Kidney (tissue), 14 donors: Measurements from ENCODE around the gene ATCAY. TPM values are rescaled to one million over a fixed set of nuclear protein-coding genes. Genes with fewer than 3 reads are reported as not detected.

Source experiments
- DNase-seq, 5 donors: peaks; one replicate each; pipeline ENCODE4 v3.0.0-alpha.2; 2013 to 2020
- FAIRE-seq: peaks from 2 replicates; lab custom pipeline; 2012; peaks lifted over from hg19 to GRCh38; lab: Jason Lieb, UNC
- H3K27ac ChIP-seq, 2 donors: one replicate each; pipeline ENCODE4 v1.7.0; 2013; ENCODE audit warnings: low read depth in 2 of 2, low read length in 2 of 2, inconsistent platforms in 1 of 2
- H3K27me3 ChIP-seq: one replicate; pipeline ENCODE4 v1.7.1; 2013; ENCODE audit warnings: low read length, inconsistent platforms; ENCODE audit not compliant: control insufficient read depth, insufficient read depth
- H3K36me3 ChIP-seq, 3 donors: one replicate each; pipeline versions ENCODE4 v1.7.0 to v1.7.1; 2013; ENCODE audit warnings: low read length in 3 of 3, control low read depth in 1 of 3, inconsistent platforms in 1 of 3; ENCODE audit not compliant: insufficient read depth in 3 of 3, control insufficient read depth in 2 of 3
- H3K4me1 ChIP-seq, 3 donors: one replicate each; pipeline versions ENCODE4 v1.7.0 to v1.7.1; 2013; ENCODE audit warnings: low read length in 3 of 3, inconsistent platforms in 1 of 3, low read depth in 1 of 3; ENCODE audit not compliant: control insufficient read depth in 2 of 3, insufficient read depth in 2 of 3
- H3K4me3 ChIP-seq, 3 donors: one replicate each; pipeline versions ENCODE4 v1.7.0 to v1.8.1; 2013; ENCODE audit warnings: low read length in 3 of 3, control low read depth in 1 of 3, inconsistent platforms in 1 of 3
- H3K9ac ChIP-seq, 3 donors: one replicate each; pipeline versions ENCODE4 v1.7.0 to v1.7.1; 2013; ENCODE audit warnings: low read length in 3 of 3, control low read depth in 1 of 3, inconsistent platforms in 1 of 3
- H3K9me3 ChIP-seq, 3 donors: one replicate each; pipeline versions ENCODE4 v1.7.0 to v1.7.1; 2013; ENCODE audit warnings: low read length in 3 of 3, control low read depth in 1 of 3, inconsistent platforms in 1 of 3; ENCODE audit not compliant: control insufficient read depth in 2 of 3, insufficient read depth in 1 of 3
- intact Hi-C: fragments of 100-400 bp; cut with DNase I; formaldehyde crosslinking; loops from one replicate; pipeline ENCODE4 v1.11.1; 2022
- polyA plus RNA-seq: library from polyadenylated mRNA; stranded (reverse); fragments of 350-450 nt; fragmentation: Illumina TruSeq; extraction: RNeasy Lipid Tissue Mini Kit (QIAGEN cat#74804); gene quantifications from one replicate; pipeline ENCODE4 v1.2.3, GENCODE V29; 2014; ENCODE audit warnings: low read depth, low replicate concordance; ENCODE audit not compliant: insufficient read depth
- total RNA-seq: library from RNA; stranded (reverse); fragmentation: NEBNext Ultra II Directional; extraction: Animal tissue kit (Norgen Biotek cat#: 25700); gene quantifications from one replicate; pipeline ENCODE4 v1.2.1, GENCODE V29; 2021
- TF ChIP-seq, protein P1 (sequence below): IDR thresholded peaks from 3 replicates; pipeline ENCODE4 v1.5.1; 2012; ENCODE audit warnings: mild to moderate bottlenecking, moderate library complexity, borderline replicate concordance; ENCODE audit not compliant: insufficient read depth; ENCODE audit errors: extremely low read depth
- donor health status: control.
- donor health status: control.
- donor health status: control.
- donor health status: control.
- donor health status: control.
- donor health status: DM: yes; HTN: yes; CAD: no.
- donor health status: Normal renal cell carcinoma (clear cell type).

Gene ATCAY
- total and polyA plus RNA-seq, 2 donors from 2014 or later, result 0.16 TPM; not detected in 1

DNA sequence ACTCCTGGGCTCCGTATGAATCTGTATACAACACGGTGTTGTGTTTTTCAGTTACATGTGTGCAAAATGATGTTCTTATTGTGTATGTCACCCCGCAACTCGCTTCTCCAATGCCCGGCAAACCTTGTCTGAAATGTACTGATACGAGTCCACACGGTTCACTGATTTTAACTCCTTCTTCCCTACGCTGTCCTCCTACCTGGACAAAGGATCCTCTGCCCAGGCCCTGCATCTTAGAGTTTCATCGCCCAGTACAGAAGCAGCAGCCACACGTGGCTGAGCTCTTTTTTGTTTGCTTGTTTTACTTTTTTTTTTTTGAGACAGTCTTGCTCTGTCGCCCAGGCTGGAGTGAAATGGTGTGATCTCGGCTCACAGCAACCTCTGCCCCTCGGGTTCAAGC lies 40.5 kb upstream of the ATCAY start:
- FAIRE-seq, result no peak

DNA sequence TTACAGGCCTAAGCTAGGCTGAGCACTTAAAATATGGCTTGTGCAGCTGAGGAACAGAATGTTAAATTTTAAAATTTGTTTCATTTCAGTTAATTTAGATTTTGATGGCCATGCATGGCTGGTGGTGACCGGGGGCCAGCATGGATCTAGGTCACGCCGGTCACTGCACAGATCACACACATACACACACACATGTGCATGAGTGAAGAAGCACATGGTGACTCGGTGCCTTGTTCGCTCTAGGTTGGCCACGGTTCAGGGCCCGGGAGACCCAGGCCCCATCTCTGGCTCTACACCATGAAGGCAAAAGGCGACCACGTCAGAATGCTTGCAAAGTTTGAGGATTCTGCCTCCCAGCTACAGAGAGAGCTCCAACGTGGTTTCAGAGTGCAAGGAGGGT lies 39.7 kb upstream of the ATCAY start:
- Histone ChIP-seq H3K27ac (no peak overlapping the region), H3K9ac (no peak overlapping the region), H3K4me1 (no peaks in the 10 kb centered on the region), H3K27me3 (no peaks in the 10 kb centered on the region), H3K4me3 (no peak overlapping the region), H3K9me3 (peaks cover 0 to 4% (median 0%) of the 10 kb centered on the region in 3 donors), H3K36me3 (no peaks in the 10 kb centered on the region)
- TF ChIP-seq, protein P1, sequence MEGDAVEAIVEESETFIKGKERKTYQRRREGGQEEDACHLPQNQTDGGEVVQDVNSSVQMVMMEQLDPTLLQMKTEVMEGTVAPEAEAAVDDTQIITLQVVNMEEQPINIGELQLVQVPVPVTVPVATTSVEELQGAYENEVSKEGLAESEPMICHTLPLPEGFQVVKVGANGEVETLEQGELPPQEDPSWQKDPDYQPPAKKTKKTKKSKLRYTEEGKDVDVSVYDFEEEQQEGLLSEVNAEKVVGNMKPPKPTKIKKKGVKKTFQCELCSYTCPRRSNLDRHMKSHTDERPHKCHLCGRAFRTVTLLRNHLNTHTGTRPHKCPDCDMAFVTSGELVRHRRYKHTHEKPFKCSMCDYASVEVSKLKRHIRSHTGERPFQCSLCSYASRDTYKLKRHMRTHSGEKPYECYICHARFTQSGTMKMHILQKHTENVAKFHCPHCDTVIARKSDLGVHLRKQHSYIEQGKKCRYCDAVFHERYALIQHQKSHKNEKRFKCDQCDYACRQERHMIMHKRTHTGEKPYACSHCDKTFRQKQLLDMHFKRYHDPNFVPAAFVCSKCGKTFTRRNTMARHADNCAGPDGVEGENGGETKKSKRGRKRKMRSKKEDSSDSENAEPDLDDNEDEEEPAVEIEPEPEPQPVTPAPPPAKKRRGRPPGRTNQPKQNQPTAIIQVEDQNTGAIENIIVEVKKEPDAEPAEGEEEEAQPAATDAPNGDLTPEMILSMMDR, result no peak
- intact Hi-C loops, result no loop called here
- FAIRE-seq (no peak), DNase-seq (no peak)

More for the DNA sequence above, 40.5 kb upstream of the ATCAY start:
- Histone ChIP-seq H3K9me3 (peaks cover 0 to 4% (median 0%) of the 10 kb centered on the region in 3 donors), H3K36me3 (no peaks in the 10 kb centered on the region), H3K9ac (no peak overlapping the region), H3K4me1 (no peaks in the 10 kb centered on the region), H3K27ac (no peak overlapping the region), H3K27me3 (no peaks in the 10 kb centered on the region), H3K4me3 (no peak overlapping the region)
- intact Hi-C loops, result no loop called here
- DNase-seq, result peak in 4 of 5 donors; percentile 32 to 67 (median 46)
- TF ChIP-seq, protein P1, result no peak

DNA sequence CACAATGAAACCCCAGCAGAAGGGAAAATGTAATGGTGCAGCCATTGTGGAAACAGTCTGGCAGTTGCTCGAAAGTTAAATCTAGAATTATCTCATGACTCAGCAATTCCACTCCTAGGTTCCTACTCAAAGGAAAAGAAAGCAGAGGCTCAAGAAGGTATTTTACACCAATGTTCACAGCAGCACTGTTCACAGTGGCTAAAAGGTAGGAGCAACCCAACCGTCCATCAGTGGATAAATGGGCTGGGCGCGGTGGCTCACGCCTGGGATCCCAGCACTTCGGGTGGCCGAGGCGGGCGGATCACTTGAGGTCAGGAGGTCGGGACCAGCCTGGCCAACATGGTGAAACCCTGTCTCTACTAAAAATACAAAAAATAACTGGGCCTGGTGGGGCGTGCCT lies 37.5 kb upstream of the ATCAY start:
- H3K36me3 ChIP-seq, result no peaks in the 10 kb centered on the region
- H3K4me1 ChIP-seq, result no peaks in the 10 kb centered on the region
- no peaks in the 10 kb centered on the region for H3K27me3 ChIP-seq
- H3K4me3 ChIP-seq, result no peak overlapping the region
- intact Hi-C loops, result no loop called here
- peaks cover 0 to under 1% (median 0%) of the 10 kb centered on the region in 3 donors for H3K9me3 ChIP-seq
- TF ChIP-seq, protein P1, result no peak
- no peak overlapping the region for H3K27ac ChIP-seq
- FAIRE-seq (no peak), DNase-seq (no peak)
- H3K9ac ChIP-seq, result no peak overlapping the region

DNA sequence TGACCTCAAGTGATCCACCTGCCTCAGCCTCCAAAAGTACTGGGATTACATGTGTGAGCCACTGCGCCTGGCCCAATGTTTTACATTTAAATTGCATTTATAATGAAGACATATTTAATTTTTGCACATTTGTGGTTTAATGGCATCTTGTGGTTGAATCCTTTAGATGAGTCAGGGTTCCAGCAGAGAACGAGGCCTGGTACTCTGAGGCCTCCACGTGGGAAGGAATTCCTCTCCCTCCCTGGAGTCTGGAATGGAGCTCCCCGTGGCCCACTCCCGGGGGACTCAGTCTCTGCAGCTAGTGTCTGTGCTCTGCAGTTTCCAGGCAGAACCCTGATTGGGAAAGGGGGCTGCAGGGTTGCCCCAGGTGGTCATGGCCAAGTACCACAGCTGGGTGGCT lies 35.9 kb upstream of the ATCAY start:
- Histone ChIP-seq H3K27ac (no peak overlapping the region), H3K4me1 (no peaks in the 10 kb centered on the region), H3K36me3 (no peaks in the 10 kb centered on the region), H3K9ac (no peak overlapping the region), H3K4me3 (no peak overlapping the region), H3K27me3 (no peaks in the 10 kb centered on the region), H3K9me3 (no peaks in the 10 kb centered on the region)
- no peak for DNase-seq
- intact Hi-C loops, result no loop called here
- TF ChIP-seq, protein P1, result no peak
- no peak for FAIRE-seq
